HG03025 (cell line): ENCODE measurements around the gene ERBIN.
"Not testable (repeated sequence)": the region's sequence is repeated elsewhere in the genome, so short reads cannot be mapped to it uniquely, and the experiment has no call there.

Experiments used
- ATAC-seq: cut with Tn5 transposase; IDR thresholded peaks from one replicate; pipeline ENCODE4 v1.9.1; 2021; ENCODE audit warnings: mild to moderate bottlenecking, moderate library complexity; ENCODE audit not compliant: unreplicated experiment, low FRiP score

Gene ERBIN

DNA sequence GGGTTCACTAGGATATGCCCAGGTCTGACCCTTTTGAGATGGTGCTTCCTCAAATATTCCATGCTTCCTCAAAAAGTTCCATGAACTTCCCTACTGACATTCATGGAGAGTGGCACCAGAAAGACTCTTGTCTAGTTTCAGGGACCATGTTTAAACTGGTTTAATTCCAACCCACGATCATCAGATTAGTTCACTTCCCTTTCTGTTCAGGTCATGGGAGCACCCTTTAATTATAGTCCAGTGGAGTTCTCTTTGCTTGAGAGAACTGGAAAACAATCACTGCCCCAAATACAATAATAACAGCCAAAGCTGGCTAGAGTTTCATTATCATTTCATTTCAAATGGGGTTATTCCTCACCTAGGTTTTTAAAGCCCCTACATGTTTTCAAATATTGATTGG is 9.7 kb upstream of the ERBIN start:
- no peak for ATAC-seq

DNA sequence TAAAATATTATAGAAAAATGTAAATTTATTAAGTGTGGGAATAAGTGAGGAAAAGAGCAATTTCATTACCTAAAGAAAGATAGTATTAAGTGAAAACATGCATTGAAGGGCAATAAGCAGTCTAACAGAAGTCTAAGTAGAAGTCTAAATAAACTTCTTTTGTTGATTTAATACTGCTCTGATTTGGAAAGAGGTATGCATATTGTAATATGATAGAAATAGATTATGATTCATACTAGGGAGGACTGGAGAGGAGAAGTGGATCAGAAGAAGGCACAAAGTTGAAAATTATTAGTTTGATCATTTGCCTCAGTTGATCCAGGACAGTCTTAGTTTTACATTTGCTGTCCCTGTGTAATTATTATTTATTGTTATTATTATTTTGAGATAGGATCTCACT is 6.6 kb upstream of the ERBIN start:
- ATAC-seq = no peak

DNA sequence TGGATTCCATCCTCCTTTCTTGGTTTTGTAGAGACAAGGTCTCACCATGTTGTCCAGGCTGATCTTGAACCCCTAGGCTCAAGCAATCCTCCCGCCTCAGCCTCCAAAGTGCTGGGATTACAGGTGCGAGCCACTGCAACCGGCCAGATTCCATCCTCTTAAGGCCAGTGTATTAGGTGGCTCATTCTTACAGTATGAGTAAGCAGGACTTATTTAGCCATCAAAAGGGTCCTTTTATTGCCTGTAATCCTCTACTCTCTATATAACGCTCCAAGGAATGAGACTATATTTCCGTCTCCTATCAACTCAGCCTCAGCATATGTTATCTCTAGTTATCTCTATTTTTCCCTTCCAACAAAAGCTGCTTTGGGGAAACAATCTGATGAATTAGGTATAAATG is 3.0 kb upstream of the ERBIN start:
- ATAC-seq = no peak

DNA sequence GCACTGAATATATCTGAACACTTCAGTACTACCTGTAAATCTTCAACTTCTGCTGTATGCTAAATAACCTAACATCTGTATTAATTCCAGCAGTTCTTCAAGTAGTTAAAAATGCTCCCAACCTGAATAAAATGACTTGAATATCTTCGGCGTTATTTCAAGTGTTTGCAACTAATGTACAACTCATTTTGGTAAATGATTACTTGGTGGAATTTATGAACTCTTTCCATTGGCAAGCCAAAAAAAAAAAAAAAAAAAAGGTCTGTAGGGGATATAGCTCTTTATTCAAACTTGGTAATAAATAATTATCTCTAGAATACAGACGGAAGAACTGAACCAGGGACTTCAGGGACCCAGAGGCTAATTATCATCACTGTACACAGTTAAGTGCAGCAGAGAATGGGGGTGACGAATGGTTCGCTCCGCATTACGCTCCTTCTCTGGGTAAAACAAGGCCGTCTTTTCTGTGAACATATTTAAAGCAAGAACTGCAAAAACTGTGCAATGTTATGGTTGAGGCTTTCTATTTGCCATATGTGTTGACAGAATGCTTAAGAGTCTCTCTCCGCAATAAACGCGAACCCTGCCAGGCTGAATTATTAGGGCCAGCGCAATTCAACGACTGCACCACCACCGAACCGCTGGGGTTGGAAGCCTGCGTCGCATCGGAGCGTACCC is 1.9 kb upstream of the ERBIN start:
- no peak for ATAC-seq

DNA sequence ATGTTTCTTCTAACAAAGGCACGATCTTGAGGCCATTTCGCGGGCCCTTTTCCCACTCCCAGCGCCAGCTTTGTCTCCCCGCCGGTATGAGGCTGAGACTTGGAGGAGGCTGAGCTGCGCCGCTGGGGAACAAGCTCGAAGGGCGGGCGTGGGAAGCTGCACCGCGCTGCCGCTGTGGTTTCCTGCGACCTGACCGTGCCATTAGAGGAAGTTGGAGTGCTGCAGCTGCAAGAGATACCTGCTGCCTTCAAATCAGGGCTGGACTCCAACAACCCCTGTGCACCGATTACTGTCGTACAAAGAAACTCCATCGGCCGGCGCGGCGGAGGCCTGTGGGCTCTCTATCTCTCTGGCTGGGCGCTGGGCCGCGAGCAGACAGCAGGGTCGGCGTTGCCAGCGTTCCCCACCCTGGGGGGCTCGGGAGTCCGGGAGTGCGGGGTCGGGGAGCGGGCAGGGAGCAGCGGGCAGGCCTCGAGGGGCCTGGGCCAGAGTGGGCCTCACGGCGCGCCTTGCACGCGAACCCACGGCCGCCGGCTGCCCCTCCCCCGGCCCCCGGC is 1.3 kb upstream of the ERBIN start:
- peak; percentile 69 for ATAC-seq

DNA sequence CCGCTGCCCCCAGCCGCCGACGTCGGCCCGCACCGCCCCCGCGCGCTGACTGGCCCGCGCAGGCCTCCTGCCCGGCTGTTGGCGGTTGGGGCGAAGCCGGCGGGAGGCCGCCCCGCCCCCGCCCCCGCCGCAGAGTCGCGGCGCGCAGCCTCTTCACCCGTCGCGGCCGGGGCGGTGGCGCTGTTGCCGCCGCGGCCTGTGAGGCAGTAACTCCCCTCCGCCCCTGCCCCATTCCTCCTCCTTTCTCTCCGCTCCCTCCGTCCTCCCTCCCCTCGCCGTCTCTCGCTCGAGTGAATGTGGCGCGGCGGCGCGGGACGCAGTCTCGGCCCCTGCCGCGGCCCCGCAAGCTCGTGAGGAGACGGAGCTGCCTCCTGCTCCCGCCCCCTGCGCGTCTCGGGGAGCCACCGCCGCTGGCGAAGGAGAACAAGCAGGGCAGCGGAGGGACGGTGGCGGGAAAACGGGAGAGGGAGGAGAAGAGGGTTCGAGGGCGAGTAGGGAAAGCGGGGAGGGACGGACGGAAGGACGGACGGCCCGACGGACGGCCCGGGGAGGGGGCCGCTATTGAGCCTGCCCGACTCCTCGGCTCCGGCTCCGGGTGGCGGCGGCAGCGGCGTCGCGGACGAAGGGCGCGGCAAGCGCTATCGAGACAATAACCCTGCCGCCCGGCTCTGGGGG is 637 bp upstream of the ERBIN start:
- peak; percentile 61 for ATAC-seq

DNA sequence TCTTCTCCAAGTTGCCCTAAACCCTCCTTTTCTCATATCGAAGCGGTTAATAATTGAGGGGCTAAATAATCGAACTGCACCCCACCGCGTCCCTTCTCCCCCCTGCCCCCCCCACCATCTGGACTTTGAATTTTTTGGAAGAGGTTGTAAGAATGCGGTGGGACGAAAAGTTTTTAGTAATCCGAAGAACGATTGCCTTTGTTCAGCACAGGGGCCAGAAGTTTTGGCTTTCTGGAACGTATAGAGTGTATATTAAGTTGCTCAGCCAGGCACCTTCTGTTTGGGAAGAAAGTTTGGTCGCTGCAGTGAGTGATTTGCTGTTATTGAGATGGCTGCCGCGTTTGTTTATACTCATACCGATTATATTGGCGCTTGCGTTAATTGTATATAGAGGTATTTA is 518 bp downstream of the ERBIN start:
- no peak for ATAC-seq

DNA sequence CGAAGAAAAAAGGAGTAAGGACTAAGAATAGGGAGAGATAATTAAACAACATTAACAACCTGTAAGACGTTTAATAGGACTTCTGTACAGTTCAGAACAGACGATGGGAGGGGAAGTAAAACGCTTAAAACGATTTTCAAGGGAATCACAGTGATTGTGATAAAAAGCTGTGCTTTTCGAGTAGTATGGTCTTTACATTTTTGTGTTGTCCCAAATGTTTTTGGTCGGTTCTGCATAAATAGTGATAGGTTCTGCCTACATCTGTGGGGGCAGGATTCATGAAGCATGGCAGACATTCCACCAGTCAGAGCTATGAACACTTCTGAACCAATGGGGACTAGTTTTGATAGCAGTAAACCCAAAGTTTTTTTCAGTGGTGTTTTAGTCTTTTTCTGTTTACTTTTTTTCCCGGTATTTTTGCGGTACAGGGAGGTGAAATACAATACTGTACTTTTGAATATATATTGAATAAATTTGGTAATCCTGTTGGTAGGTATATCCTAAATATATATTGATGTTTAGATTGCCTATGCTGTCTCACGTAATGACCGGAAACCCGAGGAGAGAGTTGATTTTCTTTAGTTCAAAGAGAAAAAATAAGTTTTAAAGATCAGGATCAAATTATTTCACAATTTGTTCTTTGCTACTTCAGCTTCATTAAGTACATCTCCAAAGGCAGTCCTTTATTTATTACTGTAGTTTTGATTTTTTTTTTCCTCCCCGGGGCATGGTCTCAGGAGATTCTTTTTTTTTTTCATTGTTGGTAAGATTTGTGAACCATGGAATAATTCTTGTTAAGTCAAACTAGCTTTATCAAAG is 1.3 kb downstream of the ERBIN start:
- ATAC-seq = no peak

DNA sequence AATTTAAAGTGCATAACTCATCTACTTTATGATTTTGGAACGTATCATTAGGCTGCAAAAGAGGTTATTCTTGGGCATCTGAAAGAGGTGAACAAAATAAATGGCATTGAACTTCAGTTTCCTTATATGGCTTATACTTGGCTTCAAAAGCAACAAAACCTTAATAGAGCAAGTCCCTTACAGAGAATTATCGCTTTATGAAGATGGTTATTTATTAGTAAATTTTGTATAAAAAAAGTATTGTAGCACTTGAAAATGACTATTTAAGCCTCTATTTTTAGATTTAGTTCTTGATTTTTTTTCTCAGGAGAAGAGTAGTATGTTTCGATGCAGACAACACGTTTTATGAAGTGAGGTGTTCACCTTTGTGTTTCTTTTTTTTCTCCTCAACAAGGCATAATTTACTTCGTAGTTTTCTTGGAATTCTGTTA is 2.0 kb downstream of the ERBIN start:
- no peak for ATAC-seq

DNA sequence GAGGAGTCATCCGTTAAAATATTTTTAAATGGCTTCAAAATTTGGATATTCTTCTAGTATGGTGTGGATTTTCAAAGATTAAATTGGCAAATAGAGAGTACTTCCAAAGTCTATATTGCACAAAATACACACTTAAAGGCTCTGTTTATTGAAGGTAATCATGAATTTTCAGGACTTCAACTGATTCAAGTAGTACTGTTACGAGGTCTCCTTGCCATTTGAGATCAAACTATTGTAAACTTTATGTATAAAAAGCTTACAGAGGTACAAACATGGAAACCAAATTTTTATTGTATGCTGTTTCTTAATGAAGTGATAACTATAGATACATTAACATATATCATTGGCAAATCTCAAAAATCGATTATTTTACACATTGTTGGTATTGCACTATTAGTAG is 2.5 kb downstream of the ERBIN start:
- ATAC-seq = no peak

DNA sequence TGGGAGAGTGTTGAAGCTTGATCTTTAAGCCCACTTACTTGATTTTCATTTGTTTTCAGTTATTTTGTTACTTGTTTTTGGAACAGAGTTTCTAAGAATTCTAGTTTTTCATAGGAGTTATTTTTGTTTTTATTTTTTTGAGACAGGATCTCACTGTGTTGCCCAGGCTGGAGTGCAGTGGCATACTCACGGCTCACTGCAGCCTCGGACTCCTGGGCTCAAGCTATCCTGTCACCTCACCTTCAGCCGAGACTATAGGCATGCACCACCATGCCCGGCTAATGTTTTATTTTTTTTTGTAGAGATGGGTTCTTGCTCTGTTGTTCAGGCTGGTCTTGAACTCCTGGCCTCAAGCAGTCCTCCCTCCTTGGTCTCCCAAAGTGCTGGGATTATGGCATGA is 6.3 kb downstream of the ERBIN start:
- no peak for ATAC-seq

DNA sequence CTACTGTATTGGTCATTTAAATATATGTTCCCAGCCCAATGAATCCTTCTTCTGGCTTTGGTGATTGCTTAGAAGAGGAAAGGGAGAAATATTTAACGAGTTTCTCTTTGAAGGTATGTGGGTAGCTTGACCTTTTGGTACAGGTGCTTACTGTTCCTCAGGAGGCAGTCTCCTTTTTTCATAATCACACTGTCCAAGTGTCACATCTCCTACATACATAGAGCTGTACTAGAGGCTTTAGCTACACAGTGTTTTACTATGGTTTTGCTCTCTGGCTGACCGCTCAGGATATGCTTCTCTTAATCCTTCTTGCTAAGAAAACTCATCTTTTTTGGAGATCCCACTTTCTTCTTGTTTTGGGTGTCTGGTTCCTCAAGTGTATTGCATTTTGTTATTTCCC is 6.9 kb downstream of the ERBIN start:
- ATAC-seq = no peak

DNA sequence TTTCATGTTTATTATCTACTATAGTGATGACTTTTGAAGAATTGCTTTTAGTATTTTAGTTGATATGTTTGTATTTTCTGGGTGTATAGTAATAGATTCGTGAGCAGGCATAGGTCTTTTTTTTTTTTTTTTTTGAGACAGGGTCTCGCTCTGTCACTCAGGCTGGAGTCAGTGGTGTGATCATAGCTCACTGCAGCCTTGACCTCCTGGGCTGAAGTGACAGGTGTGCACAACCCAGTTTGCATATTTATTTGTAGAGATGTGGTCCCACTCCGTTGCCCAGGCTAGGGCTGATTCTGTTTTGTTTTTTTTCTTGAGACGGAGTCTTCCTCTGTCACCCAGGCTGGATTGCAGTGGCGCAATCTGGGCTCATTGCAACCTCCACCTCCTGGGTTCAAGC is 11.9 kb downstream of the ERBIN start:
- ATAC-seq = peak; percentile 66

DNA sequence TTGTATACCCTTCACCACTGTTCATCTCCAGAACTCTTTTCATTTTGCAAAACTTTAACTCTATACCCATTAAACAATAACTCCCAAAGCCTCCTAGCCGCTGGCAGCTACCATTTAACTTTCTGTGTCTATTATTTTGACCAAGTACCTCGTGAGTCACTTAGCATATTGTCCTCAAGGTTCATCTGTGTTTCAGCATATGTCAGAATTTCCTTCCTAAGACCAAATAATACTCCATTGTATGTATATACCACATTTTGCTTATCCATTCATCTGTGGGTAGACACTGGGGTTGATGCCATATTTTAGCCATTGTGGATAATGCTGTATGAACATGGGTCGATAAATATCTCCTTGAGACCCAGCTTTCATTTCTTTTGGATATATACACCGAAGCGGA is 17.4 kb downstream of the ERBIN start:
- no peak for ATAC-seq

DNA sequence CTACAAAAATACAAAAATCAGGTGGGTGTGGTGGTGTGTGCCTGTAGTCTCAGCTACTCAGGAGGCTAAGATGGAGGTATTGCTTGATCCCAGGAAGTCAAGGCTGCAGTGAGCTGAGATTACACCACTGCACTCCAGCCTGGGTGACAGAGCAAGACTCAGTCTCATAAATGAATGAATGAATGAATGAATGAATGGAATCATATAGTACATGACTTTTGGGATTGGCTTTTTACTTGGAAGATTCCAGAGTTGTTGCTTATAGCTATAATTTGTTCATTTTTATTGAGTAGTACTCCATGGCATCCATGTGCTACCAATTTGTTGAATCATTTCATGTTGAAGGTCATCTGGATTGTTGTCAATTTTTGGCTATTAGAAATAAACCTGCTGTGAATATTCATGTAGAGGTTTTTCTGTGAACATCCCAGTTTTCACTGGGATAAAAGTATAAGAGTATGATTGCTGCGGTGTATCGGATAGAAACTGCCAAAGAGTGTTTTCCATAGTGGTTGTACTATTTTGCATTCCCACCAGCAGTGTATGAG is 19.9 kb downstream of the ERBIN start:
- ATAC-seq = no peak

DNA sequence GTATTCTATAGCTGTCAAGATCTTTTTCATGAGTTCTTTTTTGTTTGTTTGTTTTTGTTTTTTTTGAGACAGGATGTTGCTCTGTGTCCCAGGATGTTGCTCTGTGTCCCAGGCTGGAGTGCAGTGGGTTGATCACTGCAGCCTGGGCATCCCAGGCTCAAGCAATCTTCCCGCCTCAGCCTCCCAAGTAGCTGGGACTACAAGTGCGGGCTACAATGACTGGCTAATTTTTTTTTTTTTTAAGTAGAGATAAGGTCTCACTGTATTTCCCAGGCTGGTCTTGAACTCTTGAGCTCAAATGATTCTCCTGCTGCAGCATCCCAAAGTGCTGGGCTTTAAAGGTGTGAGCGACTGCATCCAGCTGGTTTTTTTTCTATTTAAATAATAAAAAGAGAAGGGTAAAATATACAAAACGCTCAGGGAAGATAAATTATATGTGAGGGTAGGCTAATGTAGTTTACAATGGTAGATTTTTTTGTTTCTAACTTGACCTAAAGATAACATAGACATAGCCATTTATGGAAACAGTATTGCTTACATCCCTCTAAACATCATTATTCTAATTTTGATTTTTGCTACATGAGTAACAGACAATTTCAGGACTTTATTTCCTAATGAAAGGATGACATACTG is 21.9 kb downstream of the ERBIN start:
- ATAC-seq = no peak

DNA sequence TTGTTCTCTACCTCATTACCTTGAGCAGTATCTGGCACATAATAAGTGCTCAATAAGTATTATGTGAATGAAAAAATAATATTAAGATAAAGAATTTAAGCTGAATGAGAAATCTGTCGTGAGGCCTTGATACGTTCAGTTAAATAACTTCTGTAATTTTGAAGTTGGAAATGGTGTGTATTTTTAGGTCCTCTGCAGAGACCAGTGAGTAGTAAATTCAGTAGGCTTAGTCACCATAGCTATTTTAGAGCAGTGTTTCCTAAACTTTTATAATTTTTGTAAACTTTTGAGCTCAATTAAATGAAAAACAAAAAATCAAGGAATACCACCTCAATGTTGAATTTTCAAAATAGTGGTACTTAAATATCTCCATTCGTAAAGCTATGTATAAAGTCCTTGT is 25.0 kb downstream of the ERBIN start:
- no peak for ATAC-seq

DNA sequence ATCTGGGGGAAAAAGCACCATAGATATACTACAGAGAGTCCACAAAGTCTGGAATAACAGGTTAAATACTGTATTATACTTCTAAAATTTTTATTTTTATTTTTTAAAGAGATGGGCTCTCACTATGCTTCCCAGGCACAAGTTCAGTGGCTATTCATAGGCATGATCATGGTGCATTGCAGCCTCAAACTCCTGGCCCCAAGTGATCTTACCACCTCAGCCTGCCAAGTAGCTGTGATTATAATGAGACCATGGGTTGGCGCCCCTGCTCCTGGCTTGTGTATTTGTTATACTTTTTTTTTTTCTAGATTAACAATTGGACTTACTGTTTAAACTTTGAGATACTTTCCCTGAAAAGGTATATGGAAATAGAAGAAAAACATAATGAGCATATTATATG is 25.9 kb downstream of the ERBIN start:
- no peak for ATAC-seq

DNA sequence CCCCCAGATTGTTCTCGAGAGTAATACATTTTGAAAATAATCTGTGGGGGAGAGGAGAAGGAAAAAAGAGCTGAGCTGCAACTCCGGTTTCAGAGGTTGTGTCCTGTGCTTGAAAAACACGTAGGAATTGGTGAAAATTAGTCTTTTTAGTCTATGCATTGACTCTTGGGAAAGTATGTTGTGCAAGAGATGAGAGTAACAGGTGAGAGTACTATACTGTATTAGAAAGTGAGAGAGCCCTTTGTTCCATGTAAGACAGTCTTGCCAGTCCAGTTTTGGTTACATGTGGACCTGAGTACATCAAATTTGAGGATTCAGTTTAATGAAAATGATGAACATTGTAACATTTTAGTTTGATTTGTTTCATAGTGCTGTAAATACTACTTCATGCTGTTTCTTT is 27.8 kb downstream of the ERBIN start:
- ATAC-seq = no peak

DNA sequence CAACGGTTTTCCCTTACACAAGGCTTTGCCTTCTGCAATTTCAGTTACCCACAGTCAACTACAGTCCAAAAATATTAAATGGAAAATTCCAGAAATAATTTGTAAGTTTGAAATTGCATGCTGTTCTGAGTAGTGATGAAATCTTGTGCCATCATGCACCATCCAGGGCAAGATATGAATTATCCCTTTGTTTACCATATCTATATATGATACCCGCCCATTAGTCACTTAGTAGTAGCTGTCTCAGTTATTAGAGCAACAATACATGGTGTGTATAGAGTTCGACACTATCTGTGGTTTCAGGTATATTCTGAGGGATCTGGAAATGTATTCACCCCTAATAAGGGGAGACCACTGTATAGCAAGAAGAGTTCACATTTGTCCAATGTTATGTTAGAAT is 29.4 kb downstream of the ERBIN start:
- ATAC-seq = no peak

DNA sequence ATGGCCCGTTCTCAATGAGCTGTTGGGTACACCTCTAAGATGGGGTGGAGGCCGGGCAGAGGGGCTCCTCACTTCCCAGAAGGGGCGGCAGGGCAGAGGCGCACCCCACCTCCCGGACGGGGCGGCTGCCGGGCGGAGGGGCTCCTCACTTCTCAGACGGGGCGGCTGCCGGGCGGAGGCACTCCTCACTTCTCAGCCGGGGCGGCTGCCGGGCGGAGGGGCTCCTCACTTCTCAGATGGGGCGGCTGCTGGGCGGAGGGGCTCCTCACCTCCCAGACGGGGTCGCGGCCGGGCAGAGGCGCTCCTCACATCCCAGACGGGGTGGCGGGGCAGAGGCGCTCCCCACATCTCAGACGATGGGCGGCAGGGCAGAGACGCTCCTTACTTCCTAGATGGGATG is 31.3 kb downstream of the ERBIN start:
- ATAC-seq = not testable (repeated sequence)
